Breast epithelium (tissue), 4 donors: ENCODE results near the gene EPS8L1. TPM values are rescaled to one million over a fixed set of nuclear protein-coding genes. Genes with fewer than 3 reads are reported as not detected.

ENCODE experiments used
- DNase-seq, 2 donors: peaks; one replicate each; pipeline ENCODE4 v3.0.0-alpha.2; 2019; ENCODE audit warnings: low spot score in 2 of 2
- H3K27ac ChIP-seq, 2 donors: fragments of 200-600 bp; sonication (generic) in 1 of 2; one replicate each; pipeline ENCODE4 v1.5.1; 2016 to 2019; ENCODE audit warnings: mild to moderate bottlenecking in 1 of 2
- H3K27me3 ChIP-seq, 2 donors: fragments of 200-600 bp; sonication (generic) in 1 of 2; one replicate each; pipeline versions ENCODE4 v1.5.1 to v1.6.0; 2017 to 2019; ENCODE audit warnings: control low read depth in 1 of 2, mild to moderate bottlenecking in 1 of 2
- H3K36me3 ChIP-seq: fragments of 200-600 bp; one replicate; pipeline ENCODE4 v1.5.1; 2019
- H3K4me1 ChIP-seq, 2 donors: fragments of 200-600 bp; sonication (generic); one replicate each; pipeline ENCODE4 v1.5.1; 2016 to 2019; ENCODE audit warnings: control low read depth in 1 of 2
- H3K4me3 ChIP-seq, 3 donors: fragments of 200-600 bp; sonication (generic); 1 replicate in 2 of 3; 2 replicates in 1 of 3; pipeline ENCODE4 v1.5.1; 2016 to 2019; ENCODE audit warnings: mild to moderate bottlenecking in 3 of 3, moderate library complexity in 2 of 3
- H3K9me3 ChIP-seq, 2 donors: fragments of 200-600 bp; sonication (generic) in 1 of 2; one replicate each; pipeline ENCODE4 v1.5.1; 2016 to 2019; ENCODE audit warnings: control low read depth in 1 of 2
- CTCF ChIP-seq, 3 donors: fragments of 450-650 bp; IDR thresholded peaks; one replicate each; pipeline ENCODE4 v1.5.1; 2016 to 2017; ENCODE audit warnings: antibody characterized with exemption in 3 of 3, mild to moderate bottlenecking in 3 of 3, moderate library complexity in 3 of 3
- POLR2A ChIP-seq: fragments of 450-650 bp; IDR thresholded peaks from one replicate; pipeline ENCODE4 v1.6.1; 2016; ENCODE audit warnings: antibody characterized with exemption, mild to moderate bottlenecking, moderate library complexity
- POLR2AphosphoS5 ChIP-seq, 3 donors: sonication (generic); formaldehyde crosslinking; IDR thresholded peaks; one replicate each; pipeline ENCODE4 v1.6.1; 2017; ENCODE audit warnings: antibody characterized with exemption in 3 of 3
- intact Hi-C: fragments of 100-400 bp; cut with DNase I; formaldehyde crosslinking; loops from one replicate; pipeline ENCODE4 v1.15.1; 2023; ENCODE audit warnings: low total_unique reads
- total RNA-seq, 3 donors: library from RNA; depleted of rRNA; stranded (reverse); fragments of >200 nt; gene quantifications; one replicate each; pipeline ENCODE4 v1.1.0, GENCODE V29; 2016

Gene EPS8L1
- total RNA-seq, 3 donors from 2014 or later: 2.4 to 51.1 (median 50.1) TPM

- Histone ChIP-seq H3K9me3 (no peaks in the 10 kb centered on the region), H3K27me3 (peaks cover 4 to 17% of the 10 kb centered on the region in 2 donors), H3K27ac (no peak overlapping the region), H3K4me3 (peak overlapping the region; percentile 34 to 67 (median 45)), H3K36me3 (peaks cover 1% of the 10 kb centered on the region), H3K4me1 (peaks cover 0 to 6% of the 10 kb centered on the region in 2 donors)
- intact Hi-C loops: no loop called here
- no peak for DNase-seq
- TF ChIP-seq CTCF (IDR thresholded peaks at IDR 0.05): no peak
- no peak for TF ChIP-seq POLR2A
- no peak for TF ChIP-seq POLR2AphosphoS5 (IDR thresholded peaks at IDR 0.05)
Measured at GRCh38 chr19:55085923-55086715, 10.4 kb downstream of the EPS8L1 start.

GRCh38 chr19:55086730-55087541 lies 11.3 kb downstream of the EPS8L1 start:
- H3K27ac ChIP-seq: no peak overlapping the region
- H3K27me3 ChIP-seq: peaks cover 4 to 16% of the 10 kb centered on the region in 2 donors
- peak; percentile 83 to 85 for DNase-seq
- intact Hi-C loops: no loop called here
- H3K4me3 ChIP-seq: peak overlapping the region; percentile 34 to 67 (median 45)
- H3K9me3 ChIP-seq: no peaks in the 10 kb centered on the region
- H3K4me1 ChIP-seq: peaks cover 0 to 6% of the 10 kb centered on the region in 2 donors
- no peak for TF ChIP-seq CTCF (IDR thresholded peaks at IDR 0.05)
- no peak for TF ChIP-seq POLR2A
- peak in 1 of 3 donors; percentile 14 for TF ChIP-seq POLR2AphosphoS5 (IDR thresholded peaks at IDR 0.05)
- H3K36me3 ChIP-seq: peaks cover 6% of the 10 kb centered on the region

- intact Hi-C loops: no loop called here
- Histone ChIP-seq H3K27me3 (peaks cover 0 to 11% of the 10 kb centered on the region in 2 donors), H3K4me3 (peak overlapping the region; percentile 34 to 67 (median 45)), H3K36me3 (peaks cover 6% of the 10 kb centered on the region), H3K27ac (no peak overlapping the region), H3K4me1 (peaks cover 0 to 6% of the 10 kb centered on the region in 2 donors), H3K9me3 (no peaks in the 10 kb centered on the region)
- TF ChIP-seq POLR2A: no peak
- DNase-seq: no peak
Measured at GRCh38 chr19:55087542-55087901, 11.9 kb downstream of the EPS8L1 start.

GRCh38 chr19:55088021-55088451 lies 12.4 kb downstream of the EPS8L1 start:
- no peak for DNase-seq
- Histone ChIP-seq H3K4me3 (peak overlapping the region in 2 of 3 donors; percentile 34 to 67), H3K27me3 (peaks cover 0 to 5% of the 10 kb centered on the region in 2 donors), H3K36me3 (peaks cover 6% of the 10 kb centered on the region), H3K27ac (peak overlapping the region in 1 of 2 donors; percentile 7), H3K4me1 (peaks cover 0 to 6% of the 10 kb centered on the region in 2 donors), H3K9me3 (no peaks in the 10 kb centered on the region)
- TF ChIP-seq CTCF (IDR thresholded peaks at IDR 0.05): no peak
- no peak for TF ChIP-seq POLR2AphosphoS5 (IDR thresholded peaks at IDR 0.05)
- no peak for TF ChIP-seq POLR2A
- intact Hi-C loops: no loop called here

GRCh38 chr19:55088543-55089341 lies 13.1 kb downstream of the EPS8L1 start:
- DNase-seq: peak in 1 of 2 donors; percentile 76
- H3K36me3 ChIP-seq: peaks cover 6% of the 10 kb centered on the region

More at GRCh38 chr19:55088543-55089341, 13.1 kb downstream of the EPS8L1 start:
- Histone ChIP-seq H3K4me1 (peaks cover 0 to 6% of the 10 kb centered on the region in 2 donors), H3K27ac (peak overlapping the region in 1 of 2 donors; percentile 7), H3K4me3 (no peak overlapping the region), H3K27me3 (no peaks in the 10 kb centered on the region), H3K9me3 (no peaks in the 10 kb centered on the region)
- intact Hi-C loops: no loop called here
- peak in 2 of 3 donors; percentile 27 to 32 for TF ChIP-seq CTCF (IDR thresholded peaks at IDR 0.05)
- TF ChIP-seq POLR2AphosphoS5 (IDR thresholded peaks at IDR 0.05): no peak
- TF ChIP-seq POLR2A: no peak
